HG03060 (cell line): ENCODE data around the gene PLEKHG4B.
"Not testable (repeated sequence)": the region's sequence is repeated elsewhere in the genome, so short reads cannot be mapped to it uniquely, and the experiment has no call there.

ENCODE experiments used
- ATAC-seq: cut with Tn5 transposase; IDR thresholded peaks from one replicate; pipeline ENCODE4 v1.9.1; 2021; ENCODE audit warnings: low read depth, moderate number of reproducible peaks; ENCODE audit not compliant: unreplicated experiment

PLEKHG4B gene

DNA sequence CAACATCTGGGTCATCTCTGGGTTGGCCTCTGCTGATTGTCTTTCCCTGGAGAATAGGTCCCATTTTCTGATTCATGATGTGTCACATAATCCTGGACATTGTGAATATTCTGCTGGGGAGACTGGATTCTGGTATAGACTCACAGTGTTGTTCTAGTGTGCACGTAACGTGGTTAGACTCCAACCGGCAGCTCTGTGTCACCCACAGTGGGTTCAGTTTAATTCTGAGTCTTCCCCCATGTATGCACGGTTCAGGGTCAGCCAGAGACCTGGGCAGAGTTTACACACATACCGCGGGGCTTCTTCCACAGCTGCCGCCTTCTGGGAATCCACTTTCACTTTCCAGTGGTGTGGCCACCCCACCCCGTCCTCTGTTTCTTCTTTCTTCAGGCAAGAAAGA lies 61.3 kb downstream of the PLEKHG4B start:
- no peak for ATAC-seq

- ATAC-seq = no peak
Observed at GRCh38 chr5:154236-154635, 62.3 kb downstream of the PLEKHG4B start.

GRCh38 chr5:154826-155225 lies 62.9 kb downstream of the PLEKHG4B start:
- ATAC-seq = no peak

DNA sequence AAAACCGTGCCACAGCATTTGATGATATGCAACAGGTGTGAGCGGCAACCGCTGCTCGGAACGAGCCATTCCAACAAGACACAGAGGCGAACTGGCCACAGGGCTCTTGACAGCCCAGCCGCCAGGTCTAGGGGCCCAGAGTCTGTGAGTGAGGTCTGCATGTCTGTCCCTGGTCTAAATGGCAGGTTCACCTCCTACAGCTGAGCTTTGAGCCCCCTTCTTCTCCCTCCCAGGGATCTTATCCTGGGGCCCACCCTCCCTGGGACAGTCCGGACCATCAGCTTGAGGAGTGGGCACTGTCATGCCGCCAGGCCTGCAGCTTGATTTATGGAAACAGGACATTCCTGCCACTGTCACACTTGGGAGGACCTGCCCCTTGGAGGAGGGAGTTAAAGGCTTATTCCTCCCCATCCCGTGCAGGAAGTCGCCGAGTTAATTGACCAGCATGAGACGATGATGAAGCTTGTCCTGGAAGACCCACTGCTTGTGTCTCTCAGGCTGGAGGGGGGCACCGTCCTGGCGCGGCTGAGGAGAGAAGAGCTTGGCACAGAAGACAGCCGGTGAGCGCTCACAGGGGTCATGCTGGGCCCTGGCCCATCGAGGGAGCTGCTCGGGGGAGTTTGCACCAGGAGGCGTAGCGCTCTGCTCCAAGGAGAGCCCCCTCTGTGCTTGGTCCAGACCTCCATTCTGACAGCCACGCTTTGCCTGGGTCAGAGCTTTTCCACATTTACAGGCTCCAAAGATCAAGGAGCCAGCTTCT lies 63.9 kb downstream of the PLEKHG4B start:
- no peak for ATAC-seq

DNA sequence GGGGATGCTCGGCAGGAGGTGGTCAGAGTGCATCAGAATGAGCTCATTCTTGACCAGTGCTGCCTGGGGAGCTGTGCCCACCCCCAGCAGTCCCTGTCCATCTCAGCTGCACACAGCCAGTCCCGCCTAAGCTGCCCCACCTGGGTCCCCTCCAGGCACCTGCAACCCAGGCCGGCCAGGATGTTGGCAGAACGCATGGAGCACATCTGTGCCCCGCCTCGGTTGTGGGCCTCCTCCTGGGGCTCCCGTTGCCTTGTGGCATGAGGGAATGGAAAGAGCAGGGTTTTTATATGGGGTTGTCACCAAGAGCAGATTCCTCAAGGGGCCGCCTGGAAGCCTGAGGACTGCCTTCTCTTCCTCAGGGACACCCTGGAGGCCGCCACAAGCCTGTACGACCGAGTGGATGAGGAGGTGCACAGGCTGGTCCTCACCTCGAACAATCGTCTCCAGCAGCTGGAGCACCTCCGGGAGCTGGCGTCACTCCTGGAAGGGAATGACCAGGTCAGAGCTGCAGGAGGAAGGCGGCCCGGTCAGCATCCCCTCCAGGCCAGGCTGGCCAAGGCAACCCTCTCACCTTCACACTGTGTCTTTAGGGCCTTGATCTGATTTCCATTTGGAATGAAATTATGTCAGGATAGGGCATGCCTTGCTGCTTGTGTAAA lies 64.6 kb downstream of the PLEKHG4B start:
- no peak for ATAC-seq

- no peak for ATAC-seq
Observed at GRCh38 chr5:157126-157715, 65.3 kb downstream of the PLEKHG4B start.

DNA sequence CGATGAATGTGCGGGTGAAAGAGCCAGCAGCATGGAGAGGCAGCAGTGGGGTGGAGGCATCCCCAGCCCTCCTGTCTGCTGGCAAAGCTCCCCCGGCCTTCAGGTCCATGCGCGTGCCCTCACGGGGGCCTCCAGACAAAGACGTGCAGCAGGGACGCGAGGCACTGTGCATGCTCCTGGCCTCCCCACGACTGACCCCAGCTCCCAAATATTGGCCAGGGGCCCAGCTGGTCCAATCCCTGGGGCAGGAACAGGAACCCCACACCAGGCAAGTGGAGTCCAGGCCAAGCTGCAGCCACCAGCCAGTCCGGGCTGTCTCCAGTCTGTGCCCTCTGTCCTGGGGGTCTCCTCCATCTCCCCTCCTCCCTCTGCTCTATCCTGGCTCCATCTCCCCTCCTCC lies 65.8 kb downstream of the PLEKHG4B start:
- ATAC-seq = no peak

DNA sequence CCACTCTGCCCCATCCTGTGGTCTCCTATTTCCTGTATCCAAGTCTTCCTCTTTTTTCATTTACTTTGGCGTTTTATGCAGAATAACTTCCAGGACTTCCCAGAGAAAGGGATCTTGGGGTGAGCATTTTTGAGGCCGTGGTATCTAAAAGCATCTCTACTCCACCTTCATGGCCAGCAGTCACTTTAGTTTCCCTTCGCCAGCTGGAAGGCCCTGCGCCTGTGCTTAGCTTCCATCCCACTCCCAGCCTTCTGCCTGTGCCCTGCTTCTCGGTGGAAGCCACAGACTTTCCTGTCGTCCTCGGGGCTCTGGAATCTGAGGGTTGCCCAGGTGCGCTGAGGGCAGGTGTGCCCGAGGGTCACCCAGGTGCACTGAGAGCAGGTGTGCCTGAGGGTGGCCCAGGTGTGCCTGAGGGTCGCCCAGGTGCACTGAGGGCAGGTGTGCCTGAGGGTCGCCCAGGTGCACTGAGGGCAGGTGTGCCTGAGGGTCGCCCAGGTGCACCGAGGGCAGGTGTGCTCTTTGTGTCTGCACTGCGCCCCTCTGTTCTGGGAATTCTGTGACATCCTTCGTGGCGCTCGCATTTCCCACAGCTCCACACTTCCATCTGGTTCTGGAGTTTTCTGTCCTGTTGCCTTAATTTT lies 67.0 kb downstream of the PLEKHG4B start:
- no peak for ATAC-seq

GRCh38 chr5:159448-160172 lies 67.6 kb downstream of the PLEKHG4B start:
- ATAC-seq = no peak

DNA sequence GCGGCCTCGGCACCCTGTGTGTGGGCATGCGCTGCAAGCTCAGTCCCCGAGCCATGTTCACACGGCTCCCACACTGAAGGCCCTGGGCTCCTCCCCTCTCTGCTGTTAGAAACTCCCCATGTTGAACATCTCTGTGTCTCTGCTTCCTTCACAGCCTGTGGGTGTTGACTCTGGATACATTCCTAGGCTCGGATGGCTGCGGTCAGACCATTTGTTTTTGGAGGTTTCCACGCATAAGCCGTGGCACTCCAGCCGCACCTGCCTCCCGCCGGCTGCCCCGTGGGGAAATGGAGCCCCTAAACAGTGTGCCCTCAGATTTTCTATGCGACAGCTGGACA lies 68.2 kb downstream of the PLEKHG4B start:
- no peak for ATAC-seq

DNA sequence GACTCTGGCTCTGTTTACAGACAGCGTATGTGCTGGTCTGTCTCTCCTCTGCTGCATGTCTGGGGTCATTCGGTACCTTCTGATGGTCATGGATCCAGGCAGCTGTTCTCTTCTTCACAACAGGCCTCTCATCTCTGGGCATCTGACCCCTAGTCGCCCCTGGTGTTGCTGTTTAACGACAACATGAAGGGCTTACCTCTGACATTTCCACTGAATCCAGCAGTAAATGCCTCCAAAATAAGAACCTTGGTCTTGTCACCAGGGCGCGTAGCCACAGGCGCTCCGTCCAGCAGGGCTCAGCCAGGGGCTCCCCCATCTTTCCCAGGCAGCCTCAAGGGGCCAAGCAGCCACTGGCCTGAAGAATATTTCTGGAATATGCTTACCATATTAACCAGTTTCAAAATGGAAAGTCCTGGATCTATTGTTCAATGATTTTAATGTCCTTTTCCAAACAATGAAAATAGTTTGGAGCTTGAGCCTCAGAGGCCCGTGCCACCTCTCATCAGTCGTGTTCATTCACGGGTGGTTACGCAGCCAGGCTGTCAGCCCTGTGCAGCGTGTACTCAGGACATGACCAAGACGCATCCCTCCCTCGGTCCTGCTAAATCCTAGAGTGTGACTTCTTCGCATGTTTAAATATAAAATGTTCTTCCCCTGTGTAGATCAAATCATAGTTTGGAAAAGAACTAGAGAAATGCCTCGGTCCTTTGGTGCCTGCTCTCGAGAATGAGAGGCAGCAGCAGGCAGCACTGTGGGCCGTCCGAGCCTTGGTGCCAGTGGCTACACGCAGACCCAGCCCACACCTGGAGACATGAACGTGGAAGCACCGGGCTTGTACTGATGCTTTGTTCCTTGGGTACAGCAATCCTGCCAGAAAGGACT lies 69.2 kb downstream of the PLEKHG4B start:
- no peak for ATAC-seq

DNA sequence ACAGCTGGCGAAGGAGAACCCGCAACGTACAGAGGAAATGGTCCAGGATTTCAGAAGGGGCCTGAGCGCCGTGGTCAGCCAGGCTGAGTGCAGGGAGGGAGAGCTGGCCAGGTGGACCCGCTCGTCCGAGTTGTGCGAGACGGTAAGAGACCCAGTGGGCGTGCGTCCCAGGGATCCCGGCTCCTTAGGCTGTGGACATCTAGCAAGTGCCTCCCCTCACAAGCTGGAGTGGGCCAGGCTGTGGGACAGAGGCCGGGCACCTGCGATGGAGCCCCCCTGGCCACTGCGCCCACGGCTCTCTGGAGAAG lies 69.8 kb downstream of the PLEKHG4B start:
- no peak for ATAC-seq

DNA sequence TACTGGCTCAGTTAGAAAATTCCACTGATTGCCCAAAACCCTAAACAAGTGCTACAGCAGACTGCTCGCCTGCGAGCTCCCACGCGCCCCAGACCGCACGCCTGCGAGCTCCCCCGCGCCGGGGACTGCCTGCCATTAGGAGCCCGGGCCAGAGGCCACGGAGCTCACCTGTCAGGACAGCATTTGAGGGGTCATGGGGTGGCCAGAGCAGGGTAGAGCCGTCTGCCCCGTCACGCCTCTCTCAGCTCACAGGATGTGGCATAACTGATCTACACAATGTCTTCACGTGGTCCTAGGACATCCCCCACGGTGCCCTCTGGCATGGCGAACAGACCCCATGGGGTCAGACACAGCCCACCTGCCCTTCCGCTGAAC lies 70.2 kb downstream of the PLEKHG4B start:
- no peak for ATAC-seq

- ATAC-seq = no peak
Observed at GRCh38 chr5:162565-163337, 70.8 kb downstream of the PLEKHG4B start.

DNA sequence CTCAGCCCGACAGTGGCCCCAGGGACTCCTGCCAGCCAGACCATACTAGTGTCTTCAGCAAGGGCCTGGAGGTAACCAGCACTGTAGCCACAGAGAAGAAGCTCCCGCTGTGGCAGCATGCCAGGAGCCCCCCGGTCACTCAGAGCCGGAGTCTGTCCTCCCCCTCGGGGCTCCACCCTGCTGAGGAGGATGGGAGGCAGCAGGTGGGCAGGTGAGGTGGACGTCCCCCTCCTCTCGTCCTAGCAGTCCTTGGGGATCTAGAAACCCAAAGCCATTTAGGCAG lies 71.3 kb downstream of the PLEKHG4B start:
- ATAC-seq = no peak

- no peak for ATAC-seq
Observed at GRCh38 chr5:163841-164240, 71.9 kb downstream of the PLEKHG4B start.

DNA sequence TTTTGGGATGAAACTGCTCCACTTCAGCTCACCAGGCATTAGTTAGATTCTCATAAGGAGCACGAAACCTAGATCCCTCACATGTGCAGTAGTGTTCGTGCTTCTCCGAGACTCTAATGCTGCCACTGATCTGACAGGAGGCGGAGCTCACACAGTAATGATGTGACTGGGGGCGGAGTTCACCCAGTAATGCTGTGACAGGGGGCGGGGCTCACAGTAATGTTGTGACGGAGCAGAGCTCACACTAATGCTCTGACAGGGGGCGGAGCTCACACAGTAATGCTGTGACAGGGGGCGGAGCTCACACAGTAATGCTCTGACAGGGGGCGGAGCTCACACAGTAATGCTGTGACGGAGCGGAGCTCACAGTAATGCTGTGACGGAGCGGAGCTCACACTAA lies 72.3 kb downstream of the PLEKHG4B start:
- ATAC-seq = no peak

DNA sequence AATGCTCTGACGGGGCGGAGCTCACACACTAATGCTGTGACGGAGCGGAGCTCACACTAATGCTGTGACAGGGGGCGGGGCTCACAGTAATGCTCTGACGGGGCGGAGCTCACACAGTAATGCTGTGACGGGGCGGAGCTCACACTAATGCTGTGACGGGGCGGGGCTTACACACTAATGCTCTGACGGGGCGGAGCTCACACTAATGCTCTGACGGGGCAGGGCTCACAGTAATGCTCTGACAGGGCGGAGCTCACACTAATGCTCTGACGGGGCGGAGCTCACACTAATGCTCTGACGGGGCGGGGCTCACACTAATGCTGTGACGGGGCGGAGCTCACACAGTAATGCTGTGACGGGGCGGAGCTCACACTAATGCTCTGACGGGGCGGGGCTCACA lies 72.8 kb downstream of the PLEKHG4B start:
- not testable (repeated sequence) for ATAC-seq

DNA sequence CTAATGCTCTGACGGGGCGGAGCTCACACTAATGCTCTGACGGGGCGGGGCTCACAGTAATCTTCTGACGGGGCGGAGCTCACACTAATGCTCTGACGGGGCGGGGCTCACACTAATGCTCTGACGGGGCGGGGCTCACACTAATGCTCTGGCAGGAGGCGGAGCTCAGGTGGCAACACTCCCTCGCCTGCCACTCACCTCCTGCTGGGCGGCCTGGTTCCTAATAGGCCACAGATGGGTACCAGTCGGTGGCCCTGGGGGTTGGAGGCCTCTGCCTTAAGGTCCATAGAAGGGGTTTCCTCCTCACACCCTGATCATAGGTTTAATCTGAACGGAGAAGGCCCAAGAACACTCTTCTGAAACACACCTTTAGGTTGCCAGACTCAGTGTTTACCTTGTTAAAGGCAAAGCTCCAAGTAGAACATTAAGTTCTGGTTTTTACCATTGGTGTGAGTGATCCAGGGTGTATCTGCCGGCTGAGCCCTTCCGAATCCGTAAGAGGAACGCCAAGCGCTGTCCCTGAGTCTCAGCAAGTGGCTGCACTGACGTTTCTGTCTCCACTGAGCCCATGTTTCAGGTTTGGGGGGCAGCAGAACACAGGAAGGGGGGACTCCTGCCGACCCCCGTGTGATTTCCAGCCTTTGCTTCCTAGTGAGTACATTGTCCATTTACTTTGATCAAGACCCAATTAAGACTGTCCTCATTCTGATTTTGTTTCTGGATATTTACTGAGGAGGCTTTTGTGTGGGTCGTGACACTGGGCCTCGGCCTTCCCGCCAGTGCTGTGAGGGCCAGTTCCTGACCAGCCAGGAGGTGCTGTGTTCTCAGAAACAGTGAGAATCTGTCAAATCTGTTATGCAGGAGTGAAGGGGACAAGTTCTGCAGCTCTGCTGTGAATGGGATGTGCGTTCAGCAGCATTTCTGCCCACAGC lies 74.7 kb downstream of the PLEKHG4B start:
- ATAC-seq = no peak
